NCI-H774 (cell line): ENCODE results near the gene MAGI2.

Experiments used
- DNase-seq: peaks from one replicate; lab custom pipeline; 2025; lab: John Stamatoyannopoulos, UW

Gene MAGI2

DNA sequence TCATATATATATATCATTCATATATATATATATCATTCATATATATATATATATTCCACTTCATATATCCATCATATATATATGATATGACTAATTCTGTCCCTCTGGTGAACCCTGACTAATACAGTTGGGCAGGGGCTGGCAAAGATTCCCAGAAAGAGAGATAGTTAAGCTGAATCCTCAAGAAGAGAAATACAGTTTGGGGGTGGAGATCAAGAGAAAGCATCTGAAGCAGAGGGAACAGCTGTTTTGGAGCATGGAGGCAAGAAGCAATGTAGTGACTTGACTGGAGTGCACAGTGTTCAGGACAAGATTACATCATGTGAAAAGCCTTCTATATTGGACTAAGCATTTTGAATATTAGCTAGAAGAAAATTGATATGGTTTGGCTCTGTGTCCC is 540.7 kb downstream of the MAGI2 start:
- no peak for DNase-seq

DNA sequence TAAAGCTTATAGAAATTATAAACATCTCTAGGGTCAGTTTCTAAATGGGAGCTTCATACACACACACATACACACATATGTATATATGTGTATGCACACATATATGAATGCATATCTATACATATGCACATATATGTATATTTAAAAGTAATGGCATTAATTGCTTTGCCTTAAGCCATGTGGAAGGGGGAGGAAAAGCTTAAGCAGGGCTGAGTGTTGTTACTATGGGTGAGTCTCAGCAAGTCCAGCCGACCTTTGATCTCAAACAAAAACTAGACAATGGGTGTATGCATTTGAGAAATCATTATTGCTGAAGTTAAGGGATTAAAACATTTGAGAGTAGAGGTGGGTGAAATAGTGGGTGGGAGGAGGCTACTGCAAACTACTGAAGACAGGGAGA is 546.7 kb downstream of the MAGI2 start:
- DNase-seq, result no peak

DNA sequence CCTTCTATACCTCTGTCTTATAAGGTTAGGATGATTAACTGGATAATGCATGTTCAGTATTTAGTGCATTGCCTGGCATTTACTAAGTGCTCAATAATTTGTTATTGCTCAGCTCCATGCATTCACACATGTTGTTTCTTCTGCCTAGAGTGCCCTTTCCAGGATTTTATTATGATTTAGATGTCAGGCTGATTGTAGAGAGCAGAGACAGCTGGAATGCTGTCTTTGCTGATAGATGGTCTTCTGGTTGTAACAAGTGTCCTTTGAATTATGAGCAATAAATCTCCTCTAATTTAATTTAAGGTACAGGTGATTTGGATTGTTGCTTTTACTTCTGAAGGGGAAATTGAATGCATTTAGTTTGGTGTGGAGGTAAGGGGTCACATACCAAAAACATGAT is 548.0 kb downstream of the MAGI2 start:
- DNase-seq, result no peak

DNA sequence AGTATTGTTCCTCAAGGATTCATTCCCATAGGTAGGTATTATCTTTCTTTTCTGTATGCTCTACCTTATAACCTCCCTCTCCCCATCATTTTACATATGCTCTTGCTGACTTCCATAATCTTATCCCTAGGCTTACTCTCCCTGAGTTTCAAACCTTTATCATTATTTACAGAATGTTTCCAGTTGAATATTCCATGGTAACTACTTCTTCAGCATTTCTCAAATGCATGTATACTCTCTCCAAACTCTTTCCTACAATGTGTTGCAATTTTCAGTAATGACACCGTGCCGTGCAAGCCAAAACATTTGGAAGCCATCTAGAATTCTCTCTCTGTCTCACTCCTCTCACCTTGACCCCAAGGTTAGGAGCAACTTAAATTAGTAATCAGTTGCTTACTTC is 548.5 kb downstream of the MAGI2 start:
- DNase-seq, result no peak

DNA sequence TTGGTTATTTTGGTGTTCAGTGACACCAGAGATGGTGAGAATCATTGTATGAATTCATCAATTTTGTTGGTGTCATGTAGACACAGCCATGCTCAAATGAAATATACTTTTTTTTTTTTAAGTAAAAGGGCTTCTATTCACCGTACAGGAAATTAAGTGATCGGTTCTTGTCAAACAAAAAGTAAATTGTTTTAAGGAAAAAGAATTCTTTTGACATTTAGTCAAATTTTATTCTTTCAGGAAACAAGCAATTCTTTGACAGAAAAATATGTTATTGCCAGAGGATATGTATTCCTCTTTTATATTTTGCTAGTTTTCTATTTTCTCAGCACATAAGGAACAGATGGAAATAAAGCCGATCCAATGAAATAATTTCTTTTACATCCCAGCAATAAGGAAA is 551.9 kb downstream of the MAGI2 start:
- DNase-seq, result no peak

DNA sequence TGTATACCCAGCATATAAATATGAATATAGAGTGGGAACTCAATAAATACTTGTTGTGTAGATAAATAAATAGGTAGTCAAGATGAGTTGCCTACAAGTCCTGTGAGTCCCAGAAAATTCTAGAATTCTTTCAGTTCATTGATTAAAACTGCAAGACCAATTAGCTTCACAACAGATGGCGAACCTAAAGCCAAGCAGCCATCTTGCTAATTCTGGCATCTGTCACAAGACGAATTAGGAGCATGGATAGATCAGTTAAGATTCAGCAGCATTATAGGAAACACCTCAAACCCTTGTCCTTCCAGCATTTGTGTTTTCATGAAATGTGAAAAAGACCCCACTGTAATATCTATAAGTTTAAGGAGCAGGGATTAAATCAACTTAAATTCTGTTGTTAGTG is 552.7 kb downstream of the MAGI2 start:
- no peak for DNase-seq

DNA sequence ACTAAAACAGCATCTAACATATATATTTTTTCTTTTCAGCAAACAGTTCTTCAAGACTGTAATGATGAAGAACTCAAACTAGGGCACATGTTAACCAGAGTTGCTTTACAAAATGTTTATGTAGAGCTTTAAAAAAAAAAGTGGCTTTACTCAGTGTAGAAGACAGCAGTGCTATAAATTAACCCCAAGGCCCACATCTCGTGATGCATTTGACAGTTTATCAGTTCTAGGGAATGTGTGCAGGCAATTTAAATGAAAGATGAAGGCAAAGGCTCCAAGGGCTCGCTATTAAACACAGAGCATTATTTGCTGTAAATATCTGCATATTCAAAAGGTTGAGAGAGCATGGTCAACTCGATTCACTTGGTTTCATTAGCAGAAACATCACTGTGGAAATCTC is 558.1 kb downstream of the MAGI2 start:
- no peak for DNase-seq

DNA sequence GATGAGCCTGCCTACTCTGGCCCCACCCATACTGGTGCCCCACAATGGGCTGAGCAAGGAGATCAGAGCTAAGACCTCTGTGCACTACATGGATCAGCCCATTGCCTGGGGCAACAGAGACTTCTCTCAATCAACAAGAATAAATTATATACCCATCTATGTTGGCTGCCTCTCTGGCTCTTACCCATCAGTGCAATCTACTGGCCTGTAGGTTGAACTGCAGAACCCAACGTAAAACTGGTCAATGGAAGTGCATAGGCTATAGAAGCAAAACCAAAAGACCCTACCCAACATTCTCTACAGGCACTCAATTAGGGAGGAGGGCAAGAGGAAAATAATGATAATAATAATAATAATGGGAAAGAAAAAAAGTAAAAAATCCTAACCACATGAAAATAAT is 574.3 kb downstream of the MAGI2 start:
- DNase-seq, result no peak

DNA sequence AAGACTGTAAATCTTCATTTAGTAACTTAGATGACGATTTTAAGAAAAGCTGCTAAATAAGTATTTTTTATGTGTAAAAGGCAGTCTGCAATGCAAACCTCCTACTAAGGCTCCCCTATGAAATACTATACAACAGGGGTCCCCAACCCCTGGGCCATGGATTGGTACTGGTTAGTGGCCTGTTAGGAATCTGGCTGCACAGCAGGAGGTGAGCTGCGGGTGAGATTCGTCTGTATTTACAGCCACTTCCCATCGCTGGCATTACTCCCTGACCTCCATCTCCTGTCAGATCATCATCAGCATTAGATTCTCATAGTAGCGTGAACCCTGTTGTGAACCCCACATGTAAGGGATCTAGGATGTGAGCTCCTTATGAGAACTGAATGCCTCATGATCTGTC is 580.4 kb downstream of the MAGI2 start:
- no peak for DNase-seq

DNA sequence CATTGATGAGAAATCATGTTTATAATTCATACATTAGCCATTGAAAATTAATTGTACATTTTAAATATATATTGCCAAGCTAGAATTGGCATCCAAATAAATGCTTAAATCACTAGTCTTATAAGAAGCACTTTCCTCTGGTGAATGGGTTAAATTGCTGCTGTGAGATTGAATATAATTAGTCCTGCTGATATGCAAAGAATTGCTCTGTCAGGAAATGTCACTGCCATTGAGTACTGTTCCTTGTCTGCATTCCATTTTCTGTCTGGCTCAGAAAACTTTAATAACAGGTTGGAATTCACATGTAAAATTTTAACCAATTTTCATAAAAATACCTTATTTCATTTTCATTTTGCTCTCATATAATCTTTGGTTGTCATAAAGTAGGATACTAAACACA is 589.1 kb downstream of the MAGI2 start:
- no peak for DNase-seq

DNA sequence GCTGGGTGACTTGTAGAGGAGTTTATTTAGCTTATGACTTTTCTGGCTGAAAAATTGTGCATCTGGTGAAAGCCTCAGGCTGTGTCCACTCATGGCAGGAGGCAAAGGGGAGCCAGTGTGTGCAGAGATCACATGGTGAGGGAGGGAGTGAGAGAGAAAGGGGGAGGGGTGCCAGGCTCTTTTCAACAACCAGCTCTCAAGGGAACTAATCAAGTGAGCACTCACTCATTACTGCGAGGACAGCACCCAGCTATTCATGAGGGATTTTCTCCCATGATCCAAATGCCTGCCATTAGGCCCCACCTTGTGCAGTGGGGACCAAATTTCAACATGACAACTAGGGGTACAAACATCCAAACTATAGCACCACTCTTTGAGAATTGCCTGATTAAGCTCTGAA is 590.2 kb downstream of the MAGI2 start:
- DNase-seq, result peak; percentile 9

DNA sequence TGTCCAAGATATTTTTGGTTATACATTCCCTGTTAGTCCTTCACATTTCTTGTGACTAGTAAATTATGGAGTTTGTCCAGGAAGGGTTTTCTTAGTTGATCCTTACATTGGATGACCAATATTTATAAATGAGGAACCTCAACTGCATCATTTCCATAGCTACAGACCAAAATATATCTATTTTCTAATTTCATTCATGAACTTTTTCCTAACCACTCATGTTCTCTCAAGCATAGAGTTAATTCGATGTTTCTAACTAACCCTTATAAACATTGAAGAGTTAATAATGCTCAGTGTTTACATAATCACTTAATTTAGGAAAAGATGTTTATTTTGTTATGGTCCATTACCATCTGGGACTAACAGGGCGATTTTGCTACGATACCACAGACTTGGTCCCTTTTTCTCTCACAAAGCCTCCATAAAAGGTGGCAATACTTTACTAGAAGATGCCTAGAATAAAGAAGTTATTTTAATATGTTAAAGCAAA is 591.0 kb downstream of the MAGI2 start:
- DNase-seq, result peak; percentile 31

DNA sequence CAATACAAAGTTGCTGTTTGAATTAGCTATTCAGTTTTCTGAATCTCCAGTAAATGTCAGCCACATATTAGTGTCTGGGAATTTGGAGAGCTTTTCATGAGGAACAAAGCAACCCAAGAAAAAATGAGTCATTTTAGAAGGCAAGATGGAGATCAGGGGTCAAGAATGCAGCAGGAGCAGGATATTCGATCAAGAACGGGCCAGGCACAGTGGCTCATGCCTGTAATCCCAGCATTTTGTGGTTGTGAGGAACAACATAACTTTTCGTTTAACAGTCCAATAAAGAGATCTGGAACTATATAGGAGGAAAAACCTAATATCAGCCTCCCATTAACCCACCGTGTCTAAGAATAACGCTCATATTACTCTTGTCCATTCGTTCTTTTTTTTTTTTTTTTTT is 600.5 kb downstream of the MAGI2 start:
- DNase-seq, result no peak

DNA sequence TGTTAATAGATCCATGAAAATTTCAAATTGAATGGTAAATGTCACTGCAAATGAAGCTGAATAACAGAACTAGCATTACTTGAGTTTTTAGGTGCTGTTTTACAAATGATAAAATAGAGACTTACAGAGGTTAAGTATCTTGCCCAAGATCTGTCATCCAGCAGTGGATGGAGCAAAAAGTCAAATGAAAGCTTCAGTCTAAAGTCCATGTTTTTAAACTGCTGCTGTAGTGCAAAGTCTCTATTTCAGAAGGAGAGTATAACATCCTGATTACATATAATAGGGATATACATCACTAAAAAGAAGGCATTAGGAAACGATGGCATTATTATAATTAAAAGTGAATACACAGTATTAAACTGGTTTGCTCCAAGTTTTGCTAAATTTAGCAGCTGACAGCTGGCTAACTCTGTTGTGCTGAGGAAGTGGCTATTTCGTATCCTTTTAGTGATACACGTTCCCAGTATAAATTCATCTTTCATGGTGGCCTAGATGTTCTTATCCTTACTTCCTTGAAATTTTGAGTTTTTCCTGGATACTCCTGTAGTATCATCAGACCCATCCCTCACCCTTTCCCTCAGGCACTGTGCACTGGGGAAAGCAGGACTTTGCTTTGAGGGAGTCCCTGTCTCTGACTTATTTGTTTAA is 603.2 kb downstream of the MAGI2 start:
- no peak for DNase-seq

DNA sequence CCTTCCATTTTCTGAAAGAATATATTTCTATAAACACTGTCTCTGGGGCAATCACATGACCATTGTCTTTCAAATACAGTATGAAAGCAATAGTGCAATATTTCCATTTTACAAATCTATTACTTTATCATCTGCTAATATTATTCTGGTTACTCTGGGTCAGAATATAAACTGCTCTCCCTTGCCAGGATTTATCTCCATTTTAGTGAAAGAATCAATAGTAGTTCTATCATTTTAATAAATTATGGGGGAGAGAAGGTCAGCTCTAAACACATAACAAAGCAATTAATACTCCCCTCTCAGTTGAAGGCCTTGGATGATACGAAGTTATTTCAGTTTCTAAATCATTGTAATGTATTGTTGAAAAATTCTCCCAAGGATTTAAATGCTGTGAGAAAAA is 608.3 kb downstream of the MAGI2 start:
- no peak for DNase-seq

DNA sequence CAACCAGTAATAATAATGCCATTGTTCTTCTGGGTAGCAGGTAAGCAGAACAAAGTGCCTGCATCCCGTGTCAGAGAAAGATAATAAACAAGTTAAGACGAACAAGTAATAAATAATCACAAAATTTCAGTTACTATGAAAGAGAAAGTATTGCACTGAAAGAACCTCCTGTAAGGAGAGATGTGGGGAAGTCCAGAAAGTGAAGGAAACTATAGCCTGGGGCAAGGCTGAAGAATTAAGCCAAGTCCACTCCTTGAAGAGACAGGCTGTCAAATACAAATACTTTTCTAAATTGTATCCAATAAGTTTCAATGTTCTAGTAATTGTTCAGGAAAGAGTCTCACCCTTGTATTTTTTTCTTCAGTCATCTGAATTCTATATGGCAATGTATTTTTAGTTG is 611.4 kb downstream of the MAGI2 start:
- no peak for DNase-seq

DNA sequence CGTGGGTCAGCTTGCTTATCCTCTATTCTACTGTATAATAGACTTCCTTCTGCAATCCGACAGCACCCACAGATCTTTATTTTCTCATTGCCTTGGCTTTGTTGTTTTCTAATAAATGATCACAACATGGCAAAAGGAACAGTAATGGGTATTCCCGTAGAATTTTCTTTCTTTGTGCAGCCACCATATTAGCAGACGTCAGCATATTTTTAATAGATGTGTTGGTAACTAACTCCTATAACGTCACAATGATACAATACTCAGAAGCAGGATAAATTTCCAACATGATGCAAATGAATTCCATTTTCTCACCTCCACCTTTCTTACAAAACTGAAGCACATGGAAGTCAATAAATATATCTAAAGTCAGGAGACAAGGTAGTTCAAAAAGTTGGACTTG is 617.6 kb downstream of the MAGI2 start:
- DNase-seq, result no peak

DNA sequence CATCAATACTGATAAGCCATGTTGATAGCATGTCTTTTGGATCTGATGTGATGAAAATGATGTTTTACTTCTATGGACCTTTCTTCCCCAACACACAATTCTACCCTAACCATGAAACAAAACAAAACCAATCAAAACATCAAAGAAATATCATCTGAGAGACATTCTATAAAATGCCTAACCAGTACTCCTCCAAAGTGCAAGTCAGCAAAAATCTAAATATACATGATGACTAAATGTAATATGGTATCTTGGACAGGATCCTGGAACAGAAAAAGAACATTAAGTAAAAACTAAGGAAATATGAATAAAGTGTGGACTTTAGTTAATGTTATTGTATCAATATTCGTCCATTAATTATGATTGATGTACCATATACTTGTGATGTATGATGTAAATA is 625.1 kb downstream of the MAGI2 start:
- no peak for DNase-seq

DNA sequence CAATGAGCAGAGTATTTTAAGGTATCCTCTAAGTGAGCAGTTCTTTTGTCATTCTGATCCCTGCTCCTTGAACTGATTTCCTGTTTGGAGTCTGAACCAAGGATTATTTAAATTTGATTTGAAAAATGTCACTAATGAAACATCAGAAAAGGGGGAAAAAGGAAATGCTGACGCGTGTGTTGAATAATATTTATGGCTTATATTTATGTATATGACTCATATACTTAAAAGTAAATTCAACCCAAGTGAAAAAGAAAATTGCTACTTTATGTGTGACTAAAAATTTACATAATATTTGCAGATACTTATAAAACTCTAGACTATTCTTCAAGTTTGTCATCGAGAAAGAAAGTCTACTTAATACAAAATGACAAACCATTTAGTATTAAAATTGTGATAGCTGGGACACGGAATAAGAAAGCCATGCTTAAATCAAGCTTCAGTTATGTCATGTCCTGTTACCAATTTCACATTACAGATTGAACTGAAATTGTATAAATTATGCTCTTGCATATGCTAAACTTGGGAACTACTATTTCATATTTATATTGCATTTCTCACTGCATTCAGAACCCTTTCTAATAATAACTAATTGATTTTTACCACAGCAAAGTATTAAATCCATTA is 649.9 kb downstream of the MAGI2 start:
- DNase-seq, result no peak

DNA sequence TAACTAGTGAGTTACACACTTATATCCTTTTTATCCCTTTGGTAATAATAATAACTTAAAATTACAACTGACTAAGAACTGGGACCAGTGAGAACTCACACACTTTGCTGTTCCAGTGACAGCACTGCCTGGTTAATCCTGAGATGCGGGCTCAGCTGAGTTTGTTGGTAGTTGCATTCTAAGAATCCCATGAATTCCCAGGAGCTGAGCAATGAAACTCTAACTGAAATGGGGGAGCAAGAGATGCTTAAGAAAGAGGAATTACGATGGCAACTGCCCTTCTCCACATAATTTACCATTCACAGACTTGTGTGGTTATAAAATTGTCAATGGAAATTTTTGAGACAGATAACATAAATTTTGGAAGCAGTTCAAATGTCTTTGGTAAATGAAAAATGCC is 659.4 kb downstream of the MAGI2 start:
- no peak for DNase-seq

DNA sequence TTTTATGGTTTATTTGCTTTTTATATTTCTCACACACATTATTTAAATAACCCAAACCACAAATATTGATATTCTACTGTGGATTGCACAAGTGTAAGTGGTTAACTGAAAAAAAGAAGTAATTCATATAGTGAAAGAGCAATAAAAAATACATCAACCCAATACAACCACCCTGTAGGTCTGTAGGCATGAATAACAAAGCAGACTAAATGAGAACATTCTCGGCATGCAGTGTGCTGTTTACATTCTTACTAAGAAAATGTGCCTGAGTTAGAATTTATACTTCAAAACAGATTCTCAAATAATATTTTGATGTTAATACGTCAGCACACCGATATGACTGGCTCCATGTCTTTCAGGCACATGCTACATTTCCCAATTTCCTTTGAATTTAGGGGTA is 660.8 kb downstream of the MAGI2 start:
- DNase-seq, result no peak

DNA sequence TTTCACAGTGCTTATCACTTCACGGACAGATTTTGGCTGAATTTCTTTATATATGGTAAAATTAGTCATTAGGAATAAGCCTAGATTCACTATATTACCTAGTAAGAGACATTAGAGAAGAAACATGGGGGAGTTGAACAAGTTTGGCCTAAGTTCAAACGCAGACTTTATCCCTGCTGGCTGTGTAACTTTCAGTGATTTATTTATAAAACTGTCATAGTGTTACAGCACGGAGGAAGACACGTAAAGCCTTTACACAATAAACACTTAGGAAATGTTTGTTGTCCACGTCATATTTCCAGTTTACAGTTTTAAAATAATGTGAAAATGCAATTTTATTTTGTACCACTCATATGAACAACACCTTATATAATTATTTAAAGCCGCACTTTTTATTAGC is 661.5 kb downstream of the MAGI2 start:
- DNase-seq, result no peak

DNA sequence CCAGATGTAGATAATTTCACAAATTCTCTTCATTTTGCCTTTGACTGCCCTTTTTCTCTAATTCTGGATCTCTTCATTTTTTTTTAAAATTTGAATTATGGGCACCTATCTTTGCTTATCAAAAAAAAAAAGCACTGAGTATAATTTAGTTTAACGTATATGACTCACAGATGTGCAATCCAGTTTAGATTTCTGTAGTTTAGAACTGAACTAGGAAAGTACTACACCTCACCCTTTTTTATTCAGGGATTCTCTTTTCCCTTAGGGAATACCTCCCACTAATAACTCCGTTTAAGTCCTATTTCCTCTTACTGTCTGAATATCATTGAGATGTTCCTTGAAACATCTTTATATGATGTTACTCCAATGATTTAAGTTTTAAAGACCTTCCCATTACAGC is 665.0 kb downstream of the MAGI2 start:
- DNase-seq, result no peak

DNA sequence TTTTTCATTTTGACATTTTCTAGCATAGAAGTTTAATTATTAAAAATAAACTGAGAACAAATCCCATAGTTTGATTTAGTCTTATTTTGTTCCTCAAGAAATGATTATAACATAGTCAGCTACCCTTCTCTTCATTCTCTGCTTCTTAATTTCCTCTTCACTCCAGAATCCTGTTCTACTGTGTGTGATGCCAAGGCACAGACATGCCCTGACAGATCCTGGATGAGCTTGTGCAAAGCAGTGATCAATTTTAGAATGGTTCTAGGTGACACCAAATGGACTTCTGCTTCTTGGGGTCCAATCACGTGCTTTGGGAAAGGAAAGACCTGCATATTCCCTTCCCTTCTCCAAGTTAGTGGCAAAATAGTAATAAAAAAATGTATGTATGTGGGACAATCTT is 665.6 kb downstream of the MAGI2 start:
- DNase-seq, result no peak
